ENCODE results near the gene RHOU.

The RHOU gene

DNA sequence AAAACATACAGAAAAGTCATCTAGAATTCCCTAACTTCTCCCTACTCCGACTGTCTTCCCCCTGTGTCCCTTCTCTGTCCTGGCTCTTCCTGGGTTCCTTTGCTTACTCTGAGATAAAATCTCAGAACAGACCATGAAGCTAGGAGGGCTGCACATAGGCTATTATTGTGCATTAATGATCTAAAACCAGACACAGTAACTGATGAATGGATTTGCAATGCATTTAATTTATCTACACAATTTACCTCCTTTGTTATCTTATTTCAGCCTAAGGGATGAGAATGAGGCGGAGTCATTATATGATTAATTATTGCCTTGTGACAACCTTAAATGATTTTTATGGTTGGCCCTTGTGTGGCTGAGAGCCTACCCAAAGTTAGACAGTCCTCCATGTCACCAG, 14.5 kb downstream of the RHOU start:
- H3K9ac ChIP-seq (ENCODE audit: low read length): no peak overlapping the region
- no peaks in the 10 kb centered on the region for H3K36me3 ChIP-seq (ENCODE audit: control insufficient read depth, insufficient read depth, low read length)
- H3K27me3 ChIP-seq (ENCODE audit: control insufficient read depth, insufficient read depth, low read length): peaks cover 3% of the 10 kb centered on the region; the same call in 1 of the 2 replicates

DNA sequence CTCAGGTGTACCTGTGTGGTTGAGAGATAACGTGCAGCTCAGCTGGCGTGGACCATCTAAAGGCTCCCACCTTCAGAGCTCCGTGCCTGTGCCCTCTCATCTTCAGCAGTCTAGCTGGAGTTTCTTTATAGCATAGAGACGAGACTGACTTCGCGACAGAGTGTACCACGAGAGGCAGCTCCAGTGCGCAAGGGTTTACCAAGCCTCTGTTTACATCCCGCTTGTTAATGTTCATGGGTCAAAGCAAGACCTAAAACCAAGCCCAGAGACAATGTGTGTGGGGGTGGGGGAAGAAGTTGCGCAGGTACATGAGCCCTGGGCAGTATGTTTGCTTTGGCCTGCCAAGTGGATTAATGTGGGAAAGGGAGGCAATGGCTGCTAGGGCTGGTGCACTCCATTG, 15.6 kb downstream of the RHOU start:
- H3K27ac ChIP-seq (ENCODE audit: low read depth, low read length): no peak overlapping the region
- H3K9me3 ChIP-seq (ENCODE audit: control insufficient read depth, insufficient read depth, low read depth, low read length): no peaks in the 10 kb centered on the region
- H3K9ac ChIP-seq (ENCODE audit: low read length): no peak overlapping the region
- H3K27me3 ChIP-seq (ENCODE audit: control insufficient read depth, insufficient read depth, low read length): peaks cover 11% of the 10 kb centered on the region; the same call in 1 of the 2 replicates
- H3K4me3 ChIP-seq (ENCODE audit: low read depth, low read length): no peak overlapping the region
- 0 out of 2 replicates have a peak, but pooled peaks cover 5% of the 10 kb centered on the region for H3K4me1 ChIP-seq (ENCODE audit: control insufficient read depth, insufficient read depth, low read length)
- H3K36me3 ChIP-seq (ENCODE audit: control insufficient read depth, insufficient read depth, low read length): no peaks in the 10 kb centered on the region

More for the DNA sequence above, 14.5 kb downstream of the RHOU start:
- Histone ChIP-seq H3K4me3 (ENCODE audit: low read depth, low read length) (no peak overlapping the region), H3K27ac (ENCODE audit: low read depth, low read length) (no peak overlapping the region), H3K4me1 (ENCODE audit: control insufficient read depth, insufficient read depth, low read length) (0 out of 2 replicates have a peak, but pooled peaks cover 4% of the 10 kb centered on the region), H3K9me3 (ENCODE audit: control insufficient read depth, insufficient read depth, low read depth, low read length) (no peaks in the 10 kb centered on the region)

DNA sequence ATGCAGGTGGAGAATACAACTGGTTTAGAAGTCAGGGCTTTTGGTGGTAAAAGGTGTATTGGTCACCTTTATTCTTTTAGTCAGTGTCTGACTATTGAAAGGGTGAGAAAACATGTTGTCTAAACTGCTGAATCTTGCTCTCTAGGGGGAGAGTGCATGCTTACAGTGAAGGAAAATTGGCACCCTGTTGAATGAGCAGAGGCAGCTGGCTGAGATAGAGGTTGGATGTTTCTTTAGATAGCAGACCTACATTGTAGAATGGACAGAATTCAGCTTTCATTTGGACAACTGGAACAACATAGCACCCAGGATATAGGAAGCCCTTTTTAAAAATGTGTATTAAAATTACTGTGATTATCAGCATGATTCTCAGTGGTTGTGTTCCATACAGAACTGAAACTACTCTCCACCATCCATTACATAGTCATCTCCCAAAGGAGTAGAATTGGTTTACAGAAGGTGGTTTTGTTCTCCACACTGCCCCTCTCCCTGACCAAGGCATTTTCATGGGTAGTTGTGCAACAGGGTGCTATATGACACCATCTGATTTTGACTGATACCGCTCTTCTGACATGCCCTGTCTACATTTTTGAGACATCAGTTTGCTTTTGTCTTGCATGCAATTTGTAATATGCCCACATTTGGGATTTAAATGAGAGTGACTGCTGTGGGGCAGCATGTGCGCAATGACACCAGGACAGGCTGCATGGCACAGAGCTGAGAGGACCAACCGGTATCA, 16.2 kb downstream of the RHOU start:
- H3K9me3 ChIP-seq (ENCODE audit: control insufficient read depth, insufficient read depth, low read depth, low read length): no peaks in the 10 kb centered on the region
- H3K9ac ChIP-seq (ENCODE audit: low read length): no peak overlapping the region
- H3K4me1 ChIP-seq (ENCODE audit: control insufficient read depth, insufficient read depth, low read length): peaks cover 5% of the 10 kb centered on the region; the same call in 1 of the 2 replicates
- no peak overlapping the region for H3K27ac ChIP-seq (ENCODE audit: low read depth, low read length)
- H3K36me3 ChIP-seq (ENCODE audit: control insufficient read depth, insufficient read depth, low read length): no peaks in the 10 kb centered on the region
- peaks cover 11% of the 10 kb centered on the region; the same call in 1 of the 2 replicates for H3K27me3 ChIP-seq (ENCODE audit: control insufficient read depth, insufficient read depth, low read length)
- no peak overlapping the region for H3K4me3 ChIP-seq (ENCODE audit: low read depth, low read length)

DNA sequence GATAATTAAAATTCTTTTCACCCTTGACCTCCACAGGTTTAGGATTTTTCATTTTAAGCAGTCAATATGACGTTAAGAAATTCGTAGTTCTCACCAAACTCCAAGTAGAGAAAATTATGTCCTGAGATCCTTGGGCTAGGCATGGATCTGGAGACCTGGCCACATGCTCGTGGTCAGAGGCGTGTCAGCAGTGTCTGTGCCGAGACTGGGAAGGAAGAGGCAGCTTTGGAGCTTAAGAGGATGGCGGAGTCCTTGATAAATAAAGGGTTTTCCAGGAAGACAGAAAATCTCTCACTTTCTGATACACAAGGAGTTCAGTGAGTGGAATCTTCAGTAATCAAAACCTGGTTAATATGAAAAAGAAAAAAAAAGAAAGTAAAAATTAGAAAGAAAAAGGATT, 17.0 kb downstream of the RHOU start:
- H3K9ac ChIP-seq (ENCODE audit: low read length): no peak overlapping the region
- no peaks in the 10 kb centered on the region for H3K36me3 ChIP-seq (ENCODE audit: control insufficient read depth, insufficient read depth, low read length)
- 0 out of 2 replicates have a peak, but pooled peaks cover 4% of the 10 kb centered on the region for H3K9me3 ChIP-seq (ENCODE audit: control insufficient read depth, insufficient read depth, low read depth, low read length)
- H3K27me3 ChIP-seq (ENCODE audit: control insufficient read depth, insufficient read depth, low read length): peaks cover 11% of the 10 kb centered on the region; the same call in 1 of the 2 replicates
- no peak overlapping the region for H3K4me3 ChIP-seq (ENCODE audit: low read depth, low read length)
- H3K27ac ChIP-seq (ENCODE audit: low read depth, low read length): no peak overlapping the region
- peaks cover 5% of the 10 kb centered on the region; the same call in 1 of the 2 replicates for H3K4me1 ChIP-seq (ENCODE audit: control insufficient read depth, insufficient read depth, low read length)

DNA sequence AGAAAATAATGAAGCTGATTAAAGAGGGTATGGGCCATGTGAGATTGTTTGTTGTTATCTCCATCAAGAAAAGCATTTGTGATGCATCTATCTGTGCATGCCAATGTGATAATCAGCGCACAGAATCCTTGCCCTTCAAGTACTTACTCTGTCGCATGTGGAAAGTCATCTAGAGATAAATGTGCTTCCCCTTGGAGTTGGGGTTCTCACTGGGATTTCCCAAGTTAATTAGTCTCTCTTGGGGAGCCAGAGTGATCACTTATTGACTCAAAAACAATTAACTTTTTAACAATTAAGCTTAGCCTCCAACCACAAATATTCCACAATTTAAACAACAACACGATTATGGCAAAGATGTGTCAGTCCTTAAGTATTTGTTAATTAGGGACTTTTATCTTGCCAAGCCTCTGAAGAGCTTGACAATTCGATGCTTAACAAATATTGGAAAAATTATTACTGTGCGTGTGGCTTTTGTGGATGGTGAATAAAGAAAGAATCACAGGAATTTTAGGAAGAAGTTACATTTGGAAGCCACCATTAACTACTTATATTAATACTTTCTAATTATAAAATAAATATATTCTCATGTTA, 17.5 kb downstream of the RHOU start:
- H3K27ac ChIP-seq (ENCODE audit: low read depth, low read length): no peak overlapping the region
- H3K9ac ChIP-seq (ENCODE audit: low read length): no peak overlapping the region
- H3K9me3 ChIP-seq (ENCODE audit: control insufficient read depth, insufficient read depth, low read depth, low read length): 0 out of 2 replicates have a peak, but pooled peaks cover 4% of the 10 kb centered on the region
- H3K27me3 ChIP-seq (ENCODE audit: control insufficient read depth, insufficient read depth, low read length): peaks cover 11% of the 10 kb centered on the region; the same call in 1 of the 2 replicates
- H3K4me1 ChIP-seq (ENCODE audit: control insufficient read depth, insufficient read depth, low read length): peaks cover 5% of the 10 kb centered on the region; the same call in 1 of the 2 replicates
- no peak overlapping the region for H3K4me3 ChIP-seq (ENCODE audit: low read depth, low read length)
- H3K36me3 ChIP-seq (ENCODE audit: control insufficient read depth, insufficient read depth, low read length): no peaks in the 10 kb centered on the region

DNA sequence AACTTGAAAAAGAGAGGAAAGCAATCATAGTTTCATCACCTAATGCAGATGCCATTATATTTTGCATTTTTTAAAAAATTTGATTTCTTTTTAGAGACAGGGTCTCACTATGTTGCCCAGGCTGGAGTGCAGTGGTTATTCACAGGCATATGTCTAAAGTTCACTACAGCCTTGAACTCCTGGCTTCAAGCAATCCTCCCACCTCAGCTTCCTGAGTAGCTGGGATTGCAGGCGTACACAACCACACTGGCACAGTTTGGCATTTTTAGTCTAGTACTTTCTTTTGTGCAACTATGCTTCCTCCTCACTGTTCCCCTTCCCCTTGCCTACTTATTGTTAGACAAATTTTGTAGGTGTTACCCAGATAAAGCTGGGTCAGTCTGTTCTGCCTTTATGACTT, 18.0 kb downstream of the RHOU start:
- H3K9me3 ChIP-seq (ENCODE audit: control insufficient read depth, insufficient read depth, low read depth, low read length): 0 out of 2 replicates have a peak, but pooled peaks cover 4% of the 10 kb centered on the region
- H3K27me3 ChIP-seq (ENCODE audit: control insufficient read depth, insufficient read depth, low read length): peaks cover 13% of the 10 kb centered on the region; the same call in 1 of the 2 replicates
- no peak overlapping the region for H3K27ac ChIP-seq (ENCODE audit: low read depth, low read length)

DNA sequence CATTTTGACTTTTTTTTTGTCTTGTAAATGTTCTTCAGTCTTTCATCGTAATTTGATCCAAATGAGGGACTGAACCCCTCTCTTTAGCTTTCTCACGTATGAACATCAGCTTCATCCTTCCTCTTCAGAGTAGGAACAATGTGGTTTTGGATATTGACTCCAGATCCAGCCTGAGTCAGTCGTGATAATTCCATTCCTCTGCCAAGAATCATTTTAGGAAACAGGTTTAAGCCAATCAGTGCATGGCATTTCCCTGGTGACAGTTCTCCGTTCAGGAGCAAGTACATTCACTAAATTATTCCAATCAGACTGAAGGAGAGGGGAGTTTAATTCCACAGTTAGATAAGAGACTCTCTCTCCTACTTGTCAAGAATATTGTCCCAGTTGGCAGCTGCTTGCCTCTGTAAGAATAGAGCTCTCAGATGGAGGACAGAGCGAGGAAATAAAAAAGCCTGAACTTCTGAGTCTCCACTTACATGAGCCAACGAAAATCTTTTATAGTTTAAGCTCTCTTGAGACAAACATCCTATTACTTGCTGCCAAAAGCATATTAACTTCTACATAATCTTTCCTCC, 18.6 kb downstream of the RHOU start:
- H3K27ac ChIP-seq (ENCODE audit: low read depth, low read length): no peak overlapping the region
- H3K27me3 ChIP-seq (ENCODE audit: control insufficient read depth, insufficient read depth, low read length): peaks cover 16% of the 10 kb centered on the region; the same call in 1 of the 2 replicates
- H3K4me1 ChIP-seq (ENCODE audit: control insufficient read depth, insufficient read depth, low read length): peaks cover 5% of the 10 kb centered on the region; the same call in 1 of the 2 replicates
- H3K9me3 ChIP-seq (ENCODE audit: control insufficient read depth, insufficient read depth, low read depth, low read length): 0 out of 2 replicates have a peak, but pooled peaks cover 4% of the 10 kb centered on the region
- H3K4me3 ChIP-seq (ENCODE audit: low read depth, low read length): no peak overlapping the region
- H3K36me3 ChIP-seq (ENCODE audit: control insufficient read depth, insufficient read depth, low read length): no peaks in the 10 kb centered on the region
- H3K9ac ChIP-seq (ENCODE audit: low read length): no peak overlapping the region

More for the DNA sequence above, 18.0 kb downstream of the RHOU start:
- H3K4me1 ChIP-seq (ENCODE audit: control insufficient read depth, insufficient read depth, low read length): peaks cover 5% of the 10 kb centered on the region; the same call in 1 of the 2 replicates
- no peak overlapping the region for H3K9ac ChIP-seq (ENCODE audit: low read length)
- H3K36me3 ChIP-seq (ENCODE audit: control insufficient read depth, insufficient read depth, low read length): no peaks in the 10 kb centered on the region
- no peak overlapping the region for H3K4me3 ChIP-seq (ENCODE audit: low read depth, low read length)

DNA sequence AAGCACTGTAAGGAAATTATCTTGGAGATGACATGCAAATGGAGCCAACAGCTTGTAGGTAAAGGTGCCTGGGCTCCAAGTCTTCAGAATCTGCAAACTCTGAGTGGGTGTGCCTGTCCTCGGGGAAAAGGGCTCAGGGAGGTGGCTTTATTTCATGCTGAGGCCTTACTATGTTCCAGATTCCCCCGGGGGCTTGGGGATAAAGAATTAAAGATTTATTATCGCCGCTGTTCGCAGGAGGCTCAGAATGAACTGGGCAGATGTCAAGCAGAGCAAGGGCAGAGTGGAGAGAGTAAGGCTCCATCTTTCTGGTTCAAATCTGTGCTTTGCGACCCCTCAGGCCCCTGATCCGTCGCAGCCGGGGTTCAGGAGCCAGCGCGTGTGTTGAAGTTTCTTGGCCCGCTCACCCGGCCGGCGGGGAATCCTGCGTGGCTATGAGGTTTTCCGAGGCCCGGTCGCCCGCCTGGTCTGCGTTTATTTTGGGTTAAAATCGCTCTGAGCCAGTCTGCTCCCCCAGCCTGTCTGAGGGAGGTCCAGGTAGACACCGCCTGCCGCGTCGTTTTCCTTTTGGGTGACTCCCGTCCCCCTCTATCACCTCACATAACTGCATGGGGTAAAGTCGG, 19.5 kb downstream of the RHOU start:
- no peak overlapping the region for H3K4me3 ChIP-seq (ENCODE audit: low read depth, low read length)
- H3K27me3 ChIP-seq (ENCODE audit: control insufficient read depth, insufficient read depth, low read length): peaks cover 16% of the 10 kb centered on the region; the same call in 1 of the 2 replicates
- H3K9ac ChIP-seq (ENCODE audit: low read length): no peak overlapping the region
- peaks cover 5% of the 10 kb centered on the region; the same call in 1 of the 2 replicates for H3K4me1 ChIP-seq (ENCODE audit: control insufficient read depth, insufficient read depth, low read length)
- 0 out of 2 replicates have a peak, but pooled peaks cover 4% of the 10 kb centered on the region for H3K9me3 ChIP-seq (ENCODE audit: control insufficient read depth, insufficient read depth, low read depth, low read length)
- no peaks in the 10 kb centered on the region for H3K36me3 ChIP-seq (ENCODE audit: control insufficient read depth, insufficient read depth, low read length)
- no peak overlapping the region for H3K27ac ChIP-seq (ENCODE audit: low read depth, low read length)

DNA sequence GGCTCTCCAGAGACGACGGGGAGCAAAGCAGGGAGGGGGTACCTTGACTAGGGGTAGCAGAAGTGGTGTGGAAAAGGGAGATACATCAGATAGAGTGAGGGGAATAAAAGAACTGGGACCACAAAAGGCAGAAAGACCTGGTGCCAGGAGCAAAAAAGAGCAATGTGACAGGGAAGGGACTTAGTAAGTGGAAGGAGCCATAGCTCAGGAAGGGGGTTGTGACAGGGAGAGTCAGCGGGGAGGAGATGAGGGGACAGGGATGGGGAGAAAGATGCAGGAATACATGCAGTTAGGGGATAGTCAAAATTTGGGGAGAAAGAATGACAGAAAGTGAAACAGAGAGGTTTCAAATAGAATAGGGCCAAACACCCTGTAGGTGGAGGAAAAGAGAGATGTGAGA, 20.5 kb downstream of the RHOU start:
- Histone ChIP-seq H3K9me3 (ENCODE audit: control insufficient read depth, insufficient read depth, low read depth, low read length) (0 out of 2 replicates have a peak, but pooled peaks cover 4% of the 10 kb centered on the region), H3K27ac (ENCODE audit: low read depth, low read length) (no peak overlapping the region), H3K9ac (ENCODE audit: low read length) (no peak overlapping the region), H3K27me3 (ENCODE audit: control insufficient read depth, insufficient read depth, low read length) (peaks cover 15% of the 10 kb centered on the region; the same call in 1 of the 2 replicates), H3K36me3 (ENCODE audit: control insufficient read depth, insufficient read depth, low read length) (no peaks in the 10 kb centered on the region), H3K4me3 (ENCODE audit: low read depth, low read length) (no peak overlapping the region), H3K4me1 (ENCODE audit: control insufficient read depth, insufficient read depth, low read length) (peaks cover 5% of the 10 kb centered on the region; the same call in 1 of the 2 replicates)

DNA sequence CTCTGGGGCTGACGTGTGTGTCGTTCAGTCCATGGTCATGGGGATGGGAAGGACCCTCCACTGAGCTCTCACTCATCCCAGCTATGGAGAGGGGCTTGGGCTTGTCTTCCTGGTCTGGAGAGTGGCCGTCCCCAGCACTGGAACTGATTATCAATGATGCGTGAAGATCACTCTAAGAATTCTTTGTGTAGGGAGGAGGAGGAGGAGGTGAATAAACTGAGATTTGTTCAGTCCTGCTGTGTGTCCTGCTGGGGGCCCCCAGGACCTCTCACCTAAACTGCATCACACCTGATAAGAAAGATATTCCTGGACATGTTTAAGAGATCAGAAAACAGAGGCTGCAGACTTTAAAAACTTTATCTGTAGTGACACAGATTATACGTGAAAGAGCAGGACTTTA, 21.2 kb downstream of the RHOU start:
- Histone ChIP-seq H3K27ac (ENCODE audit: low read depth, low read length) (no peak overlapping the region), H3K27me3 (ENCODE audit: control insufficient read depth, insufficient read depth, low read length) (peaks cover 12% of the 10 kb centered on the region; the same call in 1 of the 2 replicates), H3K4me3 (ENCODE audit: low read depth, low read length) (no peak overlapping the region), H3K4me1 (ENCODE audit: control insufficient read depth, insufficient read depth, low read length) (peaks cover 5% of the 10 kb centered on the region; the same call in 1 of the 2 replicates), H3K9ac (ENCODE audit: low read length) (no peak overlapping the region), H3K36me3 (ENCODE audit: control insufficient read depth, insufficient read depth, low read length) (no peaks in the 10 kb centered on the region), H3K9me3 (ENCODE audit: control insufficient read depth, insufficient read depth, low read depth, low read length) (0 out of 2 replicates have a peak, but pooled peaks cover 4% of the 10 kb centered on the region)

Measured in HUES6 (cell line).